AG09319 (cell line): Measurements from ENCODE around the gene PLCD1.

Source experiments
- DNase-seq: peaks from one replicate; pipeline ENCODE4 v3.0.0-alpha.2; 2010; ENCODE audit warnings: low read depth; ENCODE audit errors: extremely low read depth
- CTCF ChIP-seq: IDR thresholded peaks from 2 replicates; pipeline ENCODE4 v1.5.1; 2011; ENCODE audit warnings: low read depth, mild to moderate bottlenecking, inconsistent platforms, low read length, moderate library complexity

The PLCD1 gene

GRCh38 chr3:38032328-38032865 is 3.0 kb upstream of the PLCD1 start:
- DNase-seq: no peak
- no peak for TF ChIP-seq CTCF

DNA sequence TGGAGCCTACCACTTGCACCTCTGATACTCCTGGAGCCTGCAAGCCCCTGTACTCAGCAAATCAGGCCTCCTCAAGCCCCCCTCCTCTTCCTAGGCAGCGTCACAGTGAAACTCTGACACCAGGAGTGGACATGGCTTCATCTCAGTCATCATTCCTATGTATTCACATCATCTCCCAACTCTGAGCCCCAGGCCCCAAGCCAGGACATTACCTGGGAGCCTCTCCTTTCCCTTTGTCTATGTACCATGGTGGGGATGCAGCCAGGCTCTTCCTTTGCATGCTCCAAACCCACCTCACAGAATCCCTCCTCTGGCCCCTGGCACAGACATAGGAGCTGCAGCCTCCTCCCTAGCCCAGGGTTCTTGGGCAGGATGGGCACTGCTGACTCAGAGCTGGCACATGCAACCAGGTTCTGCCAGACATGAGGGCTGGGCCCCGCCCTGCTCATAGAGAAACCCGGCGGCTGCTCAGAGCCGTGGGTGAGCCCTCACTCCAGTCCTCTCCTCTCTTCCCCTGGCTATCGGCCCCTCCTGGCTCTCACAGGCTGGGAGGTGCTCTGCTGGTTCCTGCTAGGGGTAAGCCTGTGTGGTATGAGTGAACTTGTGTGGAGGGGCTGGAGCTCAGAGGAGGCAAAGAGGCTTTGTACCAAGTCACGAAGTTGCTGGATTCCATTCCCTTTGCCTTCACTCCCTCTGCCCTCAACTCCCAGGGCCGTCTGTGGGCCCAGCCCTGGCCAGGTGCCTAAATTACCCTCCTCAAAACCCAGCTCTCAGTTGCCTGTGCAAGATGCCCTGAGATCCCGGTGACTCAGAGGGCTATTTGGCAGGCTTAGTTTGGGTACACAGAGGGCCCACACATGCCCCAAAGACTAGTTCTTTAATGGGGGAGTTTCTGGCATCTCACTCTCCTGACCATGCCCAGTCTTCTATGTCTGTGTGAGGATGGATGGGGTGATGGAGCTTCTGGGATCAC is 1.9 kb upstream of the PLCD1 start:
- DNase-seq: no peak
- no peak for TF ChIP-seq CTCF

DNA sequence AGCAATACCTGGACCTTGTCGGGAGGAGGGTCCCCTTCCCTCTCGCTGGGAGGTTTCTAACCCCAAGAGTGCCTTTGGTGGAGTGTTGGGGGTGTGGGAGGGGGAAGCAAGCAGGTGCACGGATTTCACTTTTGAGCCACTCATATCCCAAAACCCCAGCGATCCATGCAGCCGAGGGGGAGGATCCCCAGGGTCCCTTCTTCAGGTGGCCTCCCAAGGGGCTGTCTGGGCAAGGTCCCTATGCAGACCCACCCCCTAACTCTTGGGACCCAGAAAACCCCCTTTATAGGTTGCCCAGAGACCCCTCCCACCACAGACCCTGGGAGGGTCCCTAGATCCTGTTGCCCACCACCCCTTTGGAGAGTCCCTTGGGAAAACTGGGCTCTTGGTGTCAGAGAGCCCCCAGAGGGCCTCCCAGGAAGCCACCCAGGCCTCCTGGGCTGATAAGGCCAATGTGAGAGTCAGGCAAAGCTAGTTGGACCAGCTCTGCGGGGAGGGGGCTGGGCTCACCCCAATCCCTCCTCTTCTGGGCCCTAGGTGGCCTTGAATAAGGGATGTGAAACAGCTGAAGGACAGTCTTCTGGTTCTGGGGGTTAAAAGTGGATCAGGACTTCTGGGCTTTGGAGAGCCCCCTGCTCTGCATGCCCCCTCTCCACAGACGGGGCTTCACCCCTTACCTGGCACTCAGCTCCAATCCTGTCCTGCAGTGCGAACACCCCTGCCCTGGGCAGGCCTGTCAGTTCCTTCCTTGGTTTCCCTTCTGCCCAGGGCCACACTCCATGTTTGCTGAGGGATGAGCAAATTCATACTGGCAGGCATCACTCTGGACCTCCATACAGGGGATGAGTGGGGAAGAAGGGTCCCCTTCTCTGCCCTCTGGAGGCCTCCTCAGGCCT is 932 bp upstream of the PLCD1 start:
- DNase-seq: no peak
- TF ChIP-seq CTCF: no peak

DNA sequence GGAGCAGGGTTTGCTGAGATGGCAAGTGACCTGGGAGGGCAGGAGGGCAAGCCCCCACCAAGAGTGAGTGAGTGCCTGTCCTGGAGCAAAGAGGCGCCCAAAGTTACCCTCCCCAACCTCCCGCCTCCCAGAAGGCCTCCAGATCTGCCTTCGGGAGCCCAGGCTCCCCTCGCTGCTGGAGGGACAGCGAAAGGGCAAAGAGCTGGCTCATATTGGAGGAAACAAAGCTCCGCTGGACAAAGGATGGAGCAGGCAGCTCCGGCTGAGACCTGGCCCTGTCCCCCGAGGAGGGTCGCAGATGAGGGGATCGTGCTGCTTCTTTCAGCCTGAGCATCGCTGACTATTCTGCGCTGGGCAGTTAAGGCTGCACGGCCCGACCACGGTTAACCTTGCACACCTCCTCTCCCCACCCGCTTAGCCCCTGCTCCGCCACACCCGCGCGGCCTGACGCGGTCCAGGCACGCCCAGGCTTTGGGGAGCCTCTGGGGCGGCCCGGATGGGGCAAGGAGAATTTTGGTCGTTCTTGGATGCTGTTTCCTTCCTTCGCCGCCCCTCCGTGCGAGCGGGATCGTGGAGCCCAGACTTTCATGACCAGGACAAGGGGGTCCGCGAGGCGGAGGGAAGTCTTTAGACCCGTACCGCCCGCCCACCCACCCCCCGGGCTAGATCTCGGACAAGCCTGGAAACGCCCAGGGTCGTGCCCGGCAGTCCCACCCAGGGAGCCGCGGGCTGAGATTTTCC is 651 bp downstream of the PLCD1 start:
- no peak for TF ChIP-seq CTCF
- DNase-seq: no peak

- no peak for TF ChIP-seq CTCF
- DNase-seq: no peak
These were observed 1.7 kb downstream of the PLCD1 start for GRCh38 chr3:38027466-38028465.

DNA sequence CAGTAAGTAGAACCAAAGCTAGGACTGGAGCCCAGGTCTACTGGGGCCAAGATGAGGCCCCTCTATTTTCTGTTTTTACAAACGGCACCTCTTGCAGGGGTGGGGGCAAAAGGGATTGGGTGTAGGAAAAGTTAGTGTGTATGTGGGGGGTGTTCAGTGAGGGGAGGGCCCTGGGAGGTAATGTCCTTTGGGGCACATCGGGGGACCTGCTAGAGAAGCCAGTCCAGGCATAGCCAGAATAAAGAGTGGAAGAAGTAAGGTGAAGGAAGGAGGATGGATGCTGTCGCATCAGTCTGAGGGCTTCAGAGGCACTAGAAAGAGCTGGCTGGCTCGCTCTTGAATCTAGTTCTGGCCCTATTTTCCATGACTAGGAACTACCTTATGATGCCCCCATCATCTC is 2.6 kb downstream of the PLCD1 start:
- no peak for DNase-seq
- no peak for TF ChIP-seq CTCF
